SK-N-SH treated with all-trans-retinoic acid at 6 μM for 48 hours (cell line): ENCODE results near the gene PAK5.

ENCODE experiments used
- ATAC-seq: fragments of 200-7000 bp; cut with Tn5 transposase; 3 replicates; pipeline ENCODE4 v1.9.1; 2020; ENCODE audit warnings: mild to moderate bottlenecking, moderate library complexity
- ARNTL ChIP-seq: fragments of 450-650 bp; formaldehyde crosslinking; IDR thresholded peaks from 2 replicates; pipeline ENCODE4 v1.5.0; 2020; ENCODE audit warnings: low read depth, mild to moderate bottlenecking, moderate library complexity, borderline replicate concordance
- BACH2 ChIP-seq: fragments of 250-450 bp; sonication (Bioruptor Pico); IDR thresholded peaks from 2 replicates; pipeline ENCODE4 v1.9.0; 2021; ENCODE audit warnings: mild to moderate bottlenecking, borderline replicate concordance
- CSDC2 ChIP-seq: fragments of 250-450 bp; sonication (Bioruptor Pico); IDR thresholded peaks from 2 replicates; pipeline ENCODE4 v1.5.0; 2020; ENCODE audit warnings: mild to moderate bottlenecking, moderate library complexity
- ESRRG ChIP-seq: fragments of 250-450 bp; sonication (Bioruptor Pico); IDR thresholded peaks from 2 replicates; pipeline ENCODE4 v1.6.1; 2021; ENCODE audit warnings: mild to moderate bottlenecking
- GLIS3 ChIP-seq: fragments of 250-450 bp; sonication (Bioruptor Pico); IDR thresholded peaks from 2 replicates; pipeline ENCODE4 v1.5.0; 2020; ENCODE audit warnings: mild to moderate bottlenecking, moderate library complexity
- ISL1 ChIP-seq: fragments of 250-450 bp; sonication (Bioruptor Pico); IDR thresholded peaks from 2 replicates; pipeline ENCODE4 v2.1.2; 2022; ENCODE audit warnings: mild to moderate bottlenecking, moderate library complexity
- OSR1 ChIP-seq: fragments of 250-450 bp; sonication (Bioruptor Pico); IDR thresholded peaks from 2 replicates; pipeline ENCODE4 v1.8.0; 2022; ENCODE audit warnings: moderate library complexity, mild to moderate bottlenecking, inconsistent platforms
- PPARA ChIP-seq: fragments of 250-450 bp; sonication (Bioruptor Pico); IDR thresholded peaks from 2 replicates; pipeline ENCODE4 v1.5.0; 2020; ENCODE audit warnings: mild to moderate bottlenecking, borderline replicate concordance
- RARB ChIP-seq: fragments of 250-450 bp; sonication (Bioruptor Pico); IDR thresholded peaks from 2 replicates; pipeline ENCODE4 v1.8.0; 2021; ENCODE audit warnings: mild to moderate bottlenecking, moderate library complexity
- SNAI2 ChIP-seq: fragments of 250-450 bp; sonication (Bioruptor Pico); IDR thresholded peaks from 2 replicates; pipeline ENCODE4 v1.5.0; 2020; ENCODE audit warnings: mild to moderate bottlenecking, moderate library complexity
- TCF4 ChIP-seq: fragments of 250-450 bp; sonication (Bioruptor Pico); IDR thresholded peaks from 2 replicates; pipeline ENCODE4 v1.8.0; 2021; ENCODE audit warnings: mild to moderate bottlenecking, moderate library complexity, borderline replicate concordance
- TOX ChIP-seq: fragments of 250-450 bp; sonication (Bioruptor Pico); IDR thresholded peaks from 2 replicates; pipeline ENCODE4 v1.8.0; 2021; ENCODE audit warnings: mild to moderate bottlenecking, moderate library complexity, borderline replicate concordance
- ZC3H10 ChIP-seq: fragments of 250-450 bp; sonication (Bioruptor Pico); IDR thresholded peaks from 2 replicates; pipeline ENCODE4 v1.5.1; 2021; ENCODE audit warnings: mild to moderate bottlenecking, moderate library complexity
- ZFP3 ChIP-seq: fragments of 250-450 bp; sonication (Bioruptor Pico); IDR thresholded peaks from 2 replicates; pipeline ENCODE4 v1.5.0; 2020; ENCODE audit warnings: mild to moderate bottlenecking, moderate library complexity
- ZFP30 ChIP-seq: fragments of 450-650 bp; formaldehyde crosslinking; IDR thresholded peaks from 2 replicates; pipeline ENCODE4 v1.5.0; 2022; ENCODE audit warnings: mild to moderate bottlenecking, moderate library complexity
- ZNF565 ChIP-seq: fragments of 450-650 bp; formaldehyde crosslinking; conservative IDR thresholded peaks from 2 replicates; pipeline ENCODE4 v1.5.0; 2020; ENCODE audit warnings: low read depth, mild to moderate bottlenecking, moderate library complexity
- ZNF70 ChIP-seq: fragments of 450-650 bp; formaldehyde crosslinking; IDR thresholded peaks from 2 replicates; pipeline ENCODE4 v1.5.0; 2020; ENCODE audit warnings: mild to moderate bottlenecking, moderate library complexity
- ZNF8 ChIP-seq: fragments of 450-650 bp; formaldehyde crosslinking; IDR thresholded peaks from 2 replicates; pipeline ENCODE4 v1.5.0; 2020; ENCODE audit warnings: mild to moderate bottlenecking, moderate library complexity
- TF ChIP-seq, protein P1 (sequence below): fragments of 250-450 bp; sonication (Bioruptor Pico); IDR thresholded peaks from 2 replicates; pipeline ENCODE4 v1.8.0; 2020; ENCODE audit warnings: mild to moderate bottlenecking, moderate library complexity, borderline replicate concordance
- TF ChIP-seq, protein P2 (sequence below): fragments of 250-450 bp; sonication (Bioruptor Pico); IDR thresholded peaks from 2 replicates; pipeline ENCODE4 v1.8.0; 2021; ENCODE audit warnings: low read depth, mild to moderate bottlenecking, moderate library complexity, borderline replicate concordance
- TF ChIP-seq, protein P3 (sequence below): fragments of 250-450 bp; sonication (Bioruptor Pico); IDR thresholded peaks from 2 replicates; pipeline ENCODE4 v1.5.1; 2021; ENCODE audit warnings: mild to moderate bottlenecking, moderate library complexity
- TF ChIP-seq, protein P4 (sequence below): fragments of 250-450 bp; sonication (Bioruptor Pico); IDR thresholded peaks from 2 replicates; pipeline ENCODE4 v1.5.1; 2020; ENCODE audit warnings: low read depth, mild to moderate bottlenecking, moderate library complexity
- TF ChIP-seq, protein P5 (sequence below): fragments of 250-450 bp; sonication (Bioruptor Pico); IDR thresholded peaks from 2 replicates; pipeline ENCODE4 v1.5.0; 2020; ENCODE audit warnings: mild to moderate bottlenecking, moderate library complexity

Gene PAK5

DNA sequence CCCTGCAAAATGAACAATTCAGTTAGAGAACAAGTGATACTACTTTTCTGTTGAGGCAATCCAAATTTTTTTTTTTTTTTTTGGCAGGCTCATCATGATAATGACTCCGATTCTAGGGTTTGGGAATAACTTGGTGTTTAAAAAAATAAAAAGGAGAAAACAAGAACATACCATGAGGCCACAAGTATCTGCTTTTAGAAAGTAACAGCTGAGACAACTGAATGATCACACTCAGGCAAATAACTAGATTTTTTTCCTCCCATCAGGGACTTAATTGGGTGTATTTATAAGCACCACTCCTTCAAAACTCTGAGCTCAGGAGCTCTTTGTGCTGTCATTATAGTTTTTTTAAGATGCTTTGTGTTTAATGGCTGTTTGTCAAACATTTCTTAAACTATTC, 29.6 kb downstream of the PAK5 start:
- no peak for TF ChIP-seq GLIS3 (CRISPR knock-in tag)
- no peak for TF ChIP-seq CSDC2 (CRISPR knock-in tag)
- TF ChIP-seq ZFP30 (CRISPR knock-in tag): no peak
- TF ChIP-seq, protein P1, sequence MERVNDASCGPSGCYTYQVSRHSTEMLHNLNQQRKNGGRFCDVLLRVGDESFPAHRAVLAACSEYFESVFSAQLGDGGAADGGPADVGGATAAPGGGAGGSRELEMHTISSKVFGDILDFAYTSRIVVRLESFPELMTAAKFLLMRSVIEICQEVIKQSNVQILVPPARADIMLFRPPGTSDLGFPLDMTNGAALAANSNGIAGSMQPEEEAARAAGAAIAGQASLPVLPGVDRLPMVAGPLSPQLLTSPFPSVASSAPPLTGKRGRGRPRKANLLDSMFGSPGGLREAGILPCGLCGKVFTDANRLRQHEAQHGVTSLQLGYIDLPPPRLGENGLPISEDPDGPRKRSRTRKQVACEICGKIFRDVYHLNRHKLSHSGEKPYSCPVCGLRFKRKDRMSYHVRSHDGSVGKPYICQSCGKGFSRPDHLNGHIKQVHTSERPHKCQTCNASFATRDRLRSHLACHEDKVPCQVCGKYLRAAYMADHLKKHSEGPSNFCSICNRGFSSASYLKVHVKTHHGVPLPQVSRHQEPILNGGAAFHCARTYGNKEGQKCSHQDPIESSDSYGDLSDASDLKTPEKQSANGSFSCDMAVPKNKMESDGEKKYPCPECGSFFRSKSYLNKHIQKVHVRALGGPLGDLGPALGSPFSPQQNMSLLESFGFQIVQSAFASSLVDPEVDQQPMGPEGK (CRISPR knock-in tag): no peak
- no peak for TF ChIP-seq ZC3H10 (CRISPR knock-in tag)
- no peak for ATAC-seq

DNA sequence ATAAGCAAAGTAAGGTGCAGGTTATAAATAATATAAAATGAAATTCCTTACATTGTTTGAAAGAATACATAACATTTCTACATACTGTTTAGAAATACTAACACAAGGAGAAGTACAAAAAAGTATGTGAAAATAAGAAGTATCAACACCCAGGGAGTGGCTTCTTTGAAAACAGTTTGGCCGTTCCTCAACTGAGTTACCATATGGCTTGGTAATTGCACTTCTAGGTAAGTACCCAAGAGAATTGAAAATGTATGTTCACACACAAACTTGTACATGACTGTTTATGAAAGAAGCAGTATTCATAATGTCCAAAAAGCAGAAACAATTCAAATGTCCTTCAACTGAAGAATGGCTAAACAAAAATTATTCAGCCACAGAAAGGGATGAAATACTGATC, 30.7 kb downstream of the PAK5 start:
- ATAC-seq: no peak
- TF ChIP-seq PPARA (CRISPR knock-in tag) (no peak), ZNF8 (CRISPR knock-in tag) (no peak), GLIS3 (CRISPR knock-in tag) (no peak), CSDC2 (CRISPR knock-in tag) (no peak), TOX (CRISPR knock-in tag) (no peak), ZNF565 (CRISPR knock-in tag) (no peak), ARNTL (CRISPR knock-in tag) (no peak), ESRRG (CRISPR knock-in tag) (no peak), ISL1 (CRISPR knock-in tag) (no peak), SNAI2 (no peak), ZNF70 (CRISPR knock-in tag) (no peak), RARB (CRISPR knock-in tag) (no peak), ZFP3 (CRISPR knock-in tag) (no peak), TCF4 (CRISPR knock-in tag) (no peak), BACH2 (CRISPR knock-in tag) (no peak), OSR1 (CRISPR knock-in tag) (no peak), ZC3H10 (CRISPR knock-in tag) (no peak)
- TF ChIP-seq, protein P2, sequence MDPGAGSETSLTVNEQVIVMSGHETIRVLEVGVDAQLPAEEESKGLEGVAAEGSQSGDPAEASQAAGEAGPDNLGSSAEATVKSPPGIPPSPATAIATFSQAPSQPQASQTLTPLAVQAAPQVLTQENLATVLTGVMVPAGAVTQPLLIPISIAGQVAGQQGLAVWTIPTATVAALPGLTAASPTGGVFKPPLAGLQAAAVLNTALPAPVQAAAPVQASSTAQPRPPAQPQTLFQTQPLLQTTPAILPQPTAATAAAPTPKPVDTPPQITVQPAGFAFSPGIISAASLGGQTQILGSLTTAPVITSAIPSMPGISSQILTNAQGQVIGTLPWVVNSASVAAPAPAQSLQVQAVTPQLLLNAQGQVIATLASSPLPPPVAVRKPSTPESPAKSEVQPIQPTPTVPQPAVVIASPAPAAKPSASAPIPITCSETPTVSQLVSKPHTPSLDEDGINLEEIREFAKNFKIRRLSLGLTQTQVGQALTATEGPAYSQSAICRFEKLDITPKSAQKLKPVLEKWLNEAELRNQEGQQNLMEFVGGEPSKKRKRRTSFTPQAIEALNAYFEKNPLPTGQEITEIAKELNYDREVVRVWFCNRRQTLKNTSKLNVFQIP: no peak
- TF ChIP-seq, protein P3, sequence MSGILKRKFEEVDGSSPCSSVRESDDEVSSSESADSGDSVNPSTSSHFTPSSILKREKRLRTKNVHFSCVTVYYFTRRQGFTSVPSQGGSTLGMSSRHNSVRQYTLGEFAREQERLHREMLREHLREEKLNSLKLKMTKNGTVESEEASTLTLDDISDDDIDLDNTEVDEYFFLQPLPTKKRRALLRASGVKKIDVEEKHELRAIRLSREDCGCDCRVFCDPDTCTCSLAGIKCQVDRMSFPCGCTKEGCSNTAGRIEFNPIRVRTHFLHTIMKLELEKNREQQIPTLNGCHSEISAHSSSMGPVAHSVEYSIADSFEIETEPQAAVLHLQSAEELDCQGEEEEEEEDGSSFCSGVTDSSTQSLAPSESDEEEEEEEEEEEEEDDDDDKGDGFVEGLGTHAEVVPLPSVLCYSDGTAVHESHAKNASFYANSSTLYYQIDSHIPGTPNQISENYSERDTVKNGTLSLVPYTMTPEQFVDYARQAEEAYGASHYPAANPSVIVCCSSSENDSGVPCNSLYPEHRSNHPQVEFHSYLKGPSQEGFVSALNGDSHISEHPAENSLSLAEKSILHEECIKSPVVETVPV (CRISPR knock-in tag): no peak
- TF ChIP-seq, protein P4, sequence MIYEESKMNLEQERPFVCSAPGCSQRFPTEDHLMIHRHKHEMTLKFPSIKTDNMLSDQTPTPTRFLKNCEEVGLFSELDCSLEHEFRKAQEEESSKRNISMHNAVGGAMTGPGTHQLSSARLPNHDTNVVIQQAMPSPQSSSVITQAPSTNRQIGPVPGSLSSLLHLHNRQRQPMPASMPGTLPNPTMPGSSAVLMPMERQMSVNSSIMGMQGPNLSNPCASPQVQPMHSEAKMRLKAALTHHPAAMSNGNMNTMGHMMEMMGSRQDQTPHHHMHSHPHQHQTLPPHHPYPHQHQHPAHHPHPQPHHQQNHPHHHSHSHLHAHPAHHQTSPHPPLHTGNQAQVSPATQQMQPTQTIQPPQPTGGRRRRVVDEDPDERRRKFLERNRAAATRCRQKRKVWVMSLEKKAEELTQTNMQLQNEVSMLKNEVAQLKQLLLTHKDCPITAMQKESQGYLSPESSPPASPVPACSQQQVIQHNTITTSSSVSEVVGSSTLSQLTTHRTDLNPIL (CRISPR knock-in tag): no peak

DNA sequence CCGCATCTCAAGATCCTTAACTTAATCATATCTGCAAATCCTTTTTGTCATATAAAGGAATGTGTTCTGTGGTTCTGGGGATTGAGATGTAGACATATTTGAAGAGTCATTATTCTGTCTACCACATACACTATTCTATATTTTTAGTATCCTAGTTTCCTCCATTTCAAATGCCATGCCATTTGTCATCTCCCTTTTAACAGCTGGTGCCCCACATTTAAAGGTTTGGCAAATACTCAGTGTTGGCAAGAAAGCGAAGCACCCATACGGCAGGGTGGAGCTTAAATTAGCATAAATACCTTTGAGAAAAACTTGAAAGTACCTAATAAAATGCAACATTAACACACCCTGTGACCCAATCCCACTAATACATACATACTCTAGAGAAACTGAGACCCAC, 31.7 kb downstream of the PAK5 start:
- no peak for ATAC-seq
- TF ChIP-seq ZNF8 (CRISPR knock-in tag): no peak
- TF ChIP-seq BACH2 (CRISPR knock-in tag): no peak
- no peak for TF ChIP-seq ZNF70 (CRISPR knock-in tag)
- TF ChIP-seq, protein P5, sequence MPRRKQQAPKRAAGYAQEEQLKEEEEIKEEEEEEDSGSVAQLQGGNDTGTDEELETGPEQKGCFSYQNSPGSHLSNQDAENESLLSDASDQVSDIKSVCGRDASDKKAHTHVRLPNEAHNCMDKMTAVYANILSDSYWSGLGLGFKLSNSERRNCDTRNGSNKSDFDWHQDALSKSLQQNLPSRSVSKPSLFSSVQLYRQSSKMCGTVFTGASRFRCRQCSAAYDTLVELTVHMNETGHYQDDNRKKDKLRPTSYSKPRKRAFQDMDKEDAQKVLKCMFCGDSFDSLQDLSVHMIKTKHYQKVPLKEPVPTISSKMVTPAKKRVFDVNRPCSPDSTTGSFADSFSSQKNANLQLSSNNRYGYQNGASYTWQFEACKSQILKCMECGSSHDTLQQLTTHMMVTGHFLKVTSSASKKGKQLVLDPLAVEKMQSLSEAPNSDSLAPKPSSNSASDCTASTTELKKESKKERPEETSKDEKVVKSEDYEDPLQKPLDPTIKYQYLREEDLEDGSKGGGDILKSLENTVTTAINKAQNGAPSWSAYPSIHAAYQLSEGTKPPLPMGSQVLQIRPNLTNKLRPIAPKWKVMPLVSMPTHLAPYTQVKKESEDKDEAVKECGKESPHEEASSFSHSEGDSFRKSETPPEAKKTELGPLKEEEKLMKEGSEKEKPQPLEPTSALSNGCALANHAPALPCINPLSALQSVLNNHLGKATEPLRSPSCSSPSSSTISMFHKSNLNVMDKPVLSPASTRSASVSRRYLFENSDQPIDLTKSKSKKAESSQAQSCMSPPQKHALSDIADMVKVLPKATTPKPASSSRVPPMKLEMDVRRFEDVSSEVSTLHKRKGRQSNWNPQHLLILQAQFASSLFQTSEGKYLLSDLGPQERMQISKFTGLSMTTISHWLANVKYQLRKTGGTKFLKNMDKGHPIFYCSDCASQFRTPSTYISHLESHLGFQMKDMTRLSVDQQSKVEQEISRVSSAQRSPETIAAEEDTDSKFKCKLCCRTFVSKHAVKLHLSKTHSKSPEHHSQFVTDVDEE: no peak
- TF ChIP-seq RARB (CRISPR knock-in tag): no peak
- TF ChIP-seq TCF4 (CRISPR knock-in tag): no peak
- no peak for TF ChIP-seq ZC3H10 (CRISPR knock-in tag)
- TF ChIP-seq, protein P2: no peak
- TF ChIP-seq ISL1 (CRISPR knock-in tag): no peak
- TF ChIP-seq, protein P4 (CRISPR knock-in tag): no peak
- no peak for TF ChIP-seq TOX (CRISPR knock-in tag)
- TF ChIP-seq ESRRG (CRISPR knock-in tag): no peak
- no peak for TF ChIP-seq GLIS3 (CRISPR knock-in tag)
- no peak for TF ChIP-seq ZFP3 (CRISPR knock-in tag)
- no peak for TF ChIP-seq ZNF565 (CRISPR knock-in tag)
- TF ChIP-seq PPARA (CRISPR knock-in tag): no peak
- TF ChIP-seq OSR1 (CRISPR knock-in tag): no peak
- no peak for TF ChIP-seq ARNTL (CRISPR knock-in tag)
